GM12891 (cell line): ENCODE results near the gene VDAC1.

Source experiments
- POLR2A ChIP-seq: IDR thresholded peaks from 2 replicates; pipeline ENCODE4 v1.6.1; 2011; ENCODE audit warnings: low read depth, low read length, control low read depth
- POLR2AphosphoS5 ChIP-seq: IDR thresholded peaks from 2 replicates; pipeline ENCODE4 v1.6.1; 2011; ENCODE audit warnings: low read depth, low read length, control low read depth
- TAF1 ChIP-seq: IDR thresholded peaks from 2 replicates; pipeline ENCODE4 v1.6.1; 2011; ENCODE audit warnings: low read depth, low read length, control low read depth

GRCh38 chr5:134025786-134026185, 21.0 kb upstream of the VDAC1 start:
- TF ChIP-seq POLR2A (no peak), TAF1 (no peak), POLR2AphosphoS5 (no peak)
